Measurements from ENCODE around the gene AP3S1. TPM values are rescaled to one million over a fixed set of nuclear protein-coding genes. Genes with fewer than 3 reads are reported as not detected.
"Not testable (repeated sequence)": the region's sequence is repeated elsewhere in the genome, so short reads cannot be mapped to it uniquely, and the experiment has no call there.

Gene AP3S1
- total RNA-seq, result 10 to 100 TPM; 70.9 to 82.2 (median 77.6) TPM
- 73.0 TPM for polyA plus RNA-seq
- long read RNA-seq, donor 1, transcript AP3S1-201 (6 exons, 1,730 nt), result major isoform, 91 of 114 reads
- long read RNA-seq, donor 1, partial matches to known transcripts, result 3 of 114 reads
- long read RNA-seq, donor 1, other reads (novel, unspliced or antisense), result 16 of 114 reads
- long read RNA-seq, donor 2, transcript AP3S1-201 (6 exons, 1,730 nt), result major isoform, 32 of 35 reads
- long read RNA-seq, donor 2, partial matches to known transcripts, result 0 of 35 reads
- long read RNA-seq, donor 2, other reads (novel, unspliced or antisense), result 2 of 35 reads
- long read RNA-seq, donor 3, transcript AP3S1-204 (8 exons, 718 nt), result minor isoform, 5 of 181 reads
- long read RNA-seq, donor 3, transcript AP3S1-201 (6 exons, 1,730 nt), result major isoform, 136 of 181 reads
- long read RNA-seq, donor 3, partial matches to known transcripts, result 9 of 181 reads
- long read RNA-seq, donor 3, other reads (novel, unspliced or antisense), result 28 of 181 reads
- long read RNA-seq, donor 4, transcript AP3S1-201 (6 exons, 1,730 nt), result major isoform, 38 of 42 reads
- long read RNA-seq, donor 4, partial matches to known transcripts, result 0 of 42 reads
- long read RNA-seq, donor 4, other reads (novel, unspliced or antisense), result 3 of 42 reads

- DNase-seq (peak; percentile 92 to 97 (median 96)), ATAC-seq (peak; percentile 97)
- Histone ChIP-seq H3K27ac (ENCODE audit: low read length) (peak within 1 kb of the TSS; percentile 98), H3K9me3 (ENCODE audit: control insufficient read depth, low read length) (no peaks in the 10 kb centered on the region), H3K4me3 (ENCODE audit: low read length) (peak within 1 kb of the TSS; percentile 72), H3K27me3 (ENCODE audit: control insufficient read depth, insufficient read depth) (no peaks in the 10 kb centered on the region), H3K4me1 (ENCODE audit: control insufficient read depth, insufficient read depth, low read length) (peaks cover 5% of the 10 kb centered on the region)
- intact Hi-C loops (cut with DNase I), result loop anchor here in 1 of 4 donors (5.0 kb wide), 1 partner anchor 209 kb away; no protein-coding TSS in a partner anchor
- 9% methylated on average over 65 of the region's 65 CpGs for WGBS
Measured at GRCh38 chr5:115841382-115842088, at the start of gene AP3S1, which contains the start of gene ATG12. AP3S1 (plus strand) TSS chr5:115841935; CDS start chr5:115842038, 103 bp downstream. ATG12 (minus strand) TSS chr5:115841565; CDS start chr5:115841552, 13 bp downstream.

- Histone ChIP-seq H3K27ac (ENCODE audit: low read length) (no peak overlapping the region), H3K4me1 (ENCODE audit: control insufficient read depth, insufficient read depth, low read length) (peaks cover 1% of the 10 kb centered on the region), H3K27me3 (ENCODE audit: control insufficient read depth, insufficient read depth) (no peaks in the 10 kb centered on the region), H3K9me3 (ENCODE audit: control insufficient read depth, low read length) (no peaks in the 10 kb centered on the region), H3K4me3 (ENCODE audit: low read length) (no peak overlapping the region)
- 89% methylated on average over 1 of the region's 1 CpG for WGBS
- intact Hi-C loops (cut with DNase I), result no loop called here
- ATAC-seq (no peak), DNase-seq (no peak)
Measured at GRCh38 chr5:115795700-115796099, 46.0 kb upstream of the AP3S1 start.

DNA sequence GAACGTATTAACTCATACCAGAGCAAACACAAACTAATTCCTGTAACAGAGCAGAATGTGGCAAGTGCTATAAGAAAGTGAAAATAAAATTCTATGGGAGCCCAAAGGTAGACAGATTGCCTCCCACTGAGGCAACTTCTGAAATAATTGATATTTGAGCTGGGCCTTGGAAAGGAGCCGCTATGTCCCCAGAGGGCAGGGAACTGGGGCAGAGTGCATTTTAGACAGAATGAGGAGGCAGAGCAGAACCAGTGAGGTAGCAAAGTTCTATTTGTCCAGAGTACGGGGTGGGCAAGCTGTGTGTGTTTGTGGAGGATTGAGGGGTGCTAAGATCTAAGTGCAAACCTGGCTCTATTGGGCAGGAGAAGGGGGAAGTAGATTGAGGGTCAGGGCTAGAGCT, 45.1 kb upstream of the AP3S1 start:
- peaks cover 1% of the 10 kb centered on the region for H3K4me1 ChIP-seq (ENCODE audit: control insufficient read depth, insufficient read depth, low read length)
- H3K4me3 ChIP-seq (ENCODE audit: low read length), result no peak overlapping the region
- H3K27ac ChIP-seq (ENCODE audit: low read length), result no peak overlapping the region
- intact Hi-C loops (cut with DNase I), result no loop called here
- no peaks in the 10 kb centered on the region for H3K9me3 ChIP-seq (ENCODE audit: control insufficient read depth, low read length)
- no peaks in the 10 kb centered on the region for H3K27me3 ChIP-seq (ENCODE audit: control insufficient read depth, insufficient read depth)
- DNase-seq, result no peak
- ATAC-seq, result no peak
- 87% methylated on average over 3 of the region's 3 CpGs for WGBS

DNA sequence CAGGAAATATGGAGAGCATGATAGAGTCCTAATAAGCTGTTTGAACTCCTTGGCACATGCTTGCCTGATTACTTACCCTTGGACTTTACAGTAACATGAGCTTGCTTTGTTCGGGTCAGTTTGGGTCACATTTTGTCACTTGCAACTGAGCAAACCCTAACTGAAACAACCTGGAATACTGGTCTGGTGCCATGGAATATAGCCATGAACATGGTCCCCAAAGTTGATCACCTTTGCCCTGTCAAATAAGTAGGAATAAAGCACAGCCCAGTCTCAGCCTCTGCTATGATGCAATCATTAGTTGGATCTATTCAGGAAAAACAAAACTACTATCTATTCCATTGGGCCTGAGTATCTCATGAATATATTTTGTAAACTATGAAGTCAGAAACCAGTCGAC, 43.5 kb upstream of the AP3S1 start:
- Histone ChIP-seq H3K4me1 (ENCODE audit: control insufficient read depth, insufficient read depth, low read length) (peaks cover 1% of the 10 kb centered on the region), H3K27me3 (ENCODE audit: control insufficient read depth, insufficient read depth) (no peaks in the 10 kb centered on the region), H3K4me3 (ENCODE audit: low read length) (no peak overlapping the region), H3K9me3 (ENCODE audit: control insufficient read depth, low read length) (no peaks in the 10 kb centered on the region), H3K27ac (ENCODE audit: low read length) (no peak overlapping the region)
- DNase-seq, result no peak
- intact Hi-C loops (cut with DNase I), result no loop called here
- ATAC-seq, result peak; percentile 31 to 78
- WGBS, result 55% methylated on average over 2 of the region's 2 CpGs

GRCh38 chr5:115800108-115800507, 41.6 kb upstream of the AP3S1 start:
- H3K4me1 ChIP-seq (ENCODE audit: control insufficient read depth, insufficient read depth, low read length), result peaks cover 1% of the 10 kb centered on the region
- no peaks in the 10 kb centered on the region for H3K27me3 ChIP-seq (ENCODE audit: control insufficient read depth, insufficient read depth)
- H3K27ac ChIP-seq (ENCODE audit: low read length), result no peak overlapping the region
- intact Hi-C loops (cut with DNase I), result no loop called here
- DNase-seq, result no peak
- 54% methylated on average over 2 of the region's 2 CpGs for WGBS
- peak; percentile 34 to 47 for ATAC-seq
- H3K4me3 ChIP-seq (ENCODE audit: low read length), result no peak overlapping the region
- H3K9me3 ChIP-seq (ENCODE audit: control insufficient read depth, low read length), result no peaks in the 10 kb centered on the region

DNA sequence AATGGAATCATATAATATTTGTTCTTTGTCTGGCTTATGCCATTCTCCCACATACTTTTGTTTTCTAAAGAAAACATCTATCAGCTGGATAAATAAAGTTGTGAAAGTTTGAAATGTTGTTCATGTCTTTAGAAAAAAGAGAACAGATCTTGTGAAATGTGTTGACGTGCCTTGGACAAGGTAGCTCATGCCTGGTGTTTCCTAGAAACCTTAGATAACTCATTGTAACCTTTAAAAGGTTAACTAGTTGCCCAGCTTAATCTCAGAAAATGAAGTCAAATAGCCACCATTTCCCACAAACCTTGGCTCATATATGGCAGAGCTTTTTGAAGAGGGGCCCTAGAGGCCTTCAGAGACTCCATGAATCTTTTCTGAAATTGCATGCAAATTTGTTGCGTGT, 40.6 kb upstream of the AP3S1 start:
- WGBS, result 92% methylated on average over 2 of the region's 2 CpGs
- intact Hi-C loops (cut with DNase I), result no loop called here

GRCh38 chr5:115801984-115802383, 39.8 kb upstream of the AP3S1 start:
- Histone ChIP-seq H3K27me3 (ENCODE audit: control insufficient read depth, insufficient read depth) (no peaks in the 10 kb centered on the region), H3K4me1 (ENCODE audit: control insufficient read depth, insufficient read depth, low read length) (peaks cover 1% of the 10 kb centered on the region), H3K9me3 (ENCODE audit: control insufficient read depth, low read length) (no peaks in the 10 kb centered on the region), H3K4me3 (ENCODE audit: low read length) (no peak overlapping the region), H3K27ac (ENCODE audit: low read length) (no peak overlapping the region)
- 73% methylated on average over 1 of the region's 1 CpG for WGBS
- intact Hi-C loops (cut with DNase I), result no loop called here
- no peak for DNase-seq
- ATAC-seq, result no peak

More for the DNA sequence above, 40.6 kb upstream of the AP3S1 start:
- no peak overlapping the region for H3K4me3 ChIP-seq (ENCODE audit: low read length)
- ATAC-seq (no peak), DNase-seq (no peak)
- H3K4me1 ChIP-seq (ENCODE audit: control insufficient read depth, insufficient read depth, low read length), result peaks cover 1% of the 10 kb centered on the region
- no peaks in the 10 kb centered on the region for H3K27me3 ChIP-seq (ENCODE audit: control insufficient read depth, insufficient read depth)
- H3K27ac ChIP-seq (ENCODE audit: low read length), result no peak overlapping the region
- H3K9me3 ChIP-seq (ENCODE audit: control insufficient read depth, low read length), result no peaks in the 10 kb centered on the region

DNA sequence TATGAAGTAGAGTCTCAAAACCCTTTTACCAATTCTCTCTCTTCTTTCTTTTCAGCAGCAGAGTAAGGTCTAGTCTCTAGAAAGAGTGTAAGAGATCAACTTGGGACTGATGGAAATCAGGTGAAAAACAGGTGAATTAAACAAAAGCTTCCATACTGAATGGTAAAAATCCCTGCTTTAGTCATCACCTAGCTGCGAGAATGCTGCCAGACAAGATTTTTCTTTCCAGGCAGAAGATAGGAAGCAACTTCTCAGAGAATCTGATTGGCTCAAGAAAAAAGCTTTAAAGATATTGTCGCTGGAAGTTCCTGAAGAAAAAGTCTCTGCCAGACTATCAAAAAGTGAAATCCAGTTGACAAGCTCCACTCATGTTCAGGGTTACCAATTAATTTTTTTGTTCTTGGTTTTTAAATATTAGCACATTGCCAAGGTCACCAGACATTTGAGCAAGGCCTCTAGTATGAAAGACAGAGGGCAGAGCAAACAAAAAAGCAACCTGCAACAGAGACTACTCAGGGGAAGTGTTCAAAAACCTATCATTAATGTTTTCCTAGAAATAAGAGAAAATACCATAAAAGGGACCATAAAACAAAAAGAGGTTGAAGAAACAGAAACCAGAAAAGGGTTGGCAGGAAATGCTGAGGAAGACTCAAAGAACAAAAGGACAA, 34.6 kb upstream of the AP3S1 start:
- Histone ChIP-seq H3K27ac (ENCODE audit: low read length) (no peak overlapping the region), H3K4me3 (ENCODE audit: low read length) (no peak overlapping the region), H3K9me3 (ENCODE audit: control insufficient read depth, low read length) (no peaks in the 10 kb centered on the region), H3K4me1 (ENCODE audit: control insufficient read depth, insufficient read depth, low read length) (no peaks in the 10 kb centered on the region), H3K27me3 (ENCODE audit: control insufficient read depth, insufficient read depth) (no peaks in the 10 kb centered on the region)
- 70% methylated on average over 2 of the region's 2 CpGs for WGBS
- no peak for DNase-seq
- intact Hi-C loops (cut with DNase I), result no loop called here
- ATAC-seq, result no peak

DNA sequence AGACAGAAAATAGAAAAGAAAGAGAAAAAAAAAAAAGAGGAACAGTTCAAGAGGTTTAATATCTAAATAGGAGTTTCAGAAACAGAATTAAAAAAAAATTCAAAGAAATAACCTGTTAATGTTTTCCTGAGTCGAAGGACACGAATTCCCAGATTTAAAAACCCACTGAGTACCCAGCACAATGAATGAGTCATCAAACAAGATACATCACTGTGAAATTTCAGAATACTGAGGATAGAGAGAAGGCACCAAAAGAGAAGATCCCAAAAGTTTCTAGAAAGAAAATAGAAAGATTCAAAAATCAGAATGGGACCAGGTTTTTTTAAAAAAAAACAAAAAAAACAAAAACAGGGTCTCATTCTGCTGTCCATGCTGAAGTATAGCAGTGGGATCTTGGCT, 34.1 kb upstream of the AP3S1 start:
- intact Hi-C loops (cut with DNase I), result no loop called here
- ATAC-seq (no peak), DNase-seq (no peak)
- Histone ChIP-seq H3K27ac (ENCODE audit: low read length) (no peak overlapping the region), H3K9me3 (ENCODE audit: control insufficient read depth, low read length) (no peaks in the 10 kb centered on the region), H3K4me3 (ENCODE audit: low read length) (no peak overlapping the region), H3K27me3 (ENCODE audit: control insufficient read depth, insufficient read depth) (no peaks in the 10 kb centered on the region), H3K4me1 (ENCODE audit: control insufficient read depth, insufficient read depth, low read length) (no peaks in the 10 kb centered on the region)
- 89% methylated on average over 2 of the region's 2 CpGs for WGBS

- H3K4me1 ChIP-seq (ENCODE audit: control insufficient read depth, insufficient read depth, low read length); H3K4me3 ChIP-seq (ENCODE audit: low read length); H3K27ac ChIP-seq (ENCODE audit: low read length); intact Hi-C loops (cut with DNase I); H3K9me3 ChIP-seq (ENCODE audit: control insufficient read depth, low read length); H3K27me3 ChIP-seq (ENCODE audit: control insufficient read depth, insufficient read depth); DNase-seq; ATAC-seq: not testable (repeated sequence)
- 94% methylated on average over 2 of the region's 2 CpGs for WGBS
Measured at GRCh38 chr5:115808066-115808465, 33.7 kb upstream of the AP3S1 start.

All from right cardiac atrium (tissue), 5 donors.